Stimulated activated CD4-positive, alpha-beta T cell treated with anti-CD3 and anti-CD28 coated beads, Interleukin-1b, Interleukin-23, amount 100 ng/mL, for 24 hours (primary cell): Measurements from ENCODE around the gene LTF.

Experiments used
- DNase-seq, 4 experiments: peaks; one replicate each; pipeline ENCODE4 v3.0.0-alpha.2; 2020; ENCODE audit warnings: low read depth in 4 of 4, low spot score in 1 of 4

The LTF gene

GRCh38 chr3:46470831-46471230, 6.1 kb upstream of the LTF start:
- no peak for DNase-seq

- no peak for DNase-seq
Measured at GRCh38 chr3:46469680-46470357, 5.1 kb upstream of the LTF start.

- no peak for DNase-seq
Measured at GRCh38 chr3:46468753-46469600, 4.3 kb upstream of the LTF start.

- DNase-seq: no peak
Measured at GRCh38 chr3:46467562-46467961, 2.9 kb upstream of the LTF start.

GRCh38 chr3:46466871-46467403, 2.2 kb upstream of the LTF start:
- DNase-seq: no peak

GRCh38 chr3:46466273-46466672, 1.6 kb upstream of the LTF start:
- DNase-seq: no peak

GRCh38 chr3:46465196-46465520, 453 bp upstream of the LTF start:
- no peak for DNase-seq

- no peak for DNase-seq
Measured at GRCh38 chr3:46463868-46464241, 850 bp downstream of the LTF start.

- no peak for DNase-seq
Measured at GRCh38 chr3:46463120-46463867, 1.4 kb downstream of the LTF start.

GRCh38 chr3:46462511-46462910, 2.2 kb downstream of the LTF start:
- no peak for DNase-seq

- DNase-seq: no peak
Measured at GRCh38 chr3:46462111-46462510, 2.6 kb downstream of the LTF start.

GRCh38 chr3:46460051-46460450, 4.7 kb downstream of the LTF start:
- no peak for DNase-seq

- DNase-seq: no peak
Measured at GRCh38 chr3:46456118-46456517, 8.6 kb downstream of the LTF start.

- no peak for DNase-seq
Measured at GRCh38 chr3:46455231-46456115, 9.2 kb downstream of the LTF start.

- DNase-seq: no peak
Measured at GRCh38 chr3:46454606-46455005, 10.1 kb downstream of the LTF start.

GRCh38 chr3:46454209-46454595, 10.5 kb downstream of the LTF start:
- DNase-seq: no peak

GRCh38 chr3:46453526-46454208, 11.0 kb downstream of the LTF start:
- DNase-seq: no peak

- no peak for DNase-seq
Measured at GRCh38 chr3:46449755-46450552, 14.8 kb downstream of the LTF start.

GRCh38 chr3:46448721-46449120, 16.0 kb downstream of the LTF start:
- DNase-seq: no peak
